ENCODE results near the gene YEATS2.
"Not testable (repeated sequence)": the region's sequence is repeated elsewhere in the genome, so short reads cannot be mapped to it uniquely, and the experiment has no call there.

YEATS2 gene

GRCh38 chr3:183697610-183698317 lies at the start of gene YEATS2:
TSS of gene YEATS2 (plus strand) at chr3:183697797. CDS start at chr3:183715163, 17,366 bp downstream.
- peak; percentile 80 to 95 (median 90) for DNase-seq

DNA sequence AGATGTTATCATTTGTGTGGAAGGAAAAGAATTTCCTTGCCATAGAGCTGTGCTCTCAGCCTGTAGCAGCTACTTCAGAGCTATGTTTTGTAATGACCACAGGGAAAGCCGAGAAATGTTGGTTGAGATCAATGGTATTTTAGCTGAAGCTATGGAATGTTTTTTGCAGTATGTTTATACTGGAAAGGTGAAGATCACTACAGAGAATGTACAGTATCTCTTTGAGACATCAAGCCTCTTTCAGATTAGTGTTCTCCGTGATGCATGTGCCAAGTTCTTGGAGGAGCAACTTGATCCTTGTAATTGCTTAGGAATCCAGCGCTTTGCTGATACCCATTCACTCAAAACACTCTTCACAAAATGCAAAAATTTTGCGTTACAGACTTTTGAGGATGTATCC lies 47.0 kb upstream of the YEATS2 start:
- DNase-seq, result no peak

GRCh38 chr3:183653209-183654064 lies 44.2 kb upstream of the YEATS2 start:
- DNase-seq, result peak; percentile 9 to 52 (median 35)

GRCh38 chr3:183654727-183655126 lies 42.9 kb upstream of the YEATS2 start:
- DNase-seq, result no peak

- DNase-seq, result no peak
Measured at GRCh38 chr3:183662099-183662498, 35.5 kb upstream of the YEATS2 start.

DNA sequence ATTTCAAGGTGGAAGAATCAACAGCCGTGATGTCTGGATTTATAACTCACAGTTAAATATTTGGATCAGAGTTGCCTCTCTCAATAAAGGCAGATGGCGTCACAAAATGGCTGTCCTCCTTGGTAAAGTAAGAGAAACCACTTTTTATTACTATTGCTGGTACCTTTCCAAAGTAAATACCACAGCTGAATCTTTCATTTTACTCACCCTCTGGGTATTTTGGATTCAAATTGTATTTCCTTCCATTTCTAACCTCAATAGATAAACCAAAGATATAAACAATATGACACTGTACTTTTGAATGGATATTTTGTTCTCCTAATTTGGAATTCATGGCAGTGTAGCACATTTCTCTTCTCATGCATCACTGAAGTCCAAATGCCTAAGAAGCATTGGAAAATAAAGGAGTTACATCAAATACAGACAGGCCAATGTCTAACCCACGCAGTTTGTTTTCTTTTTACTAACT lies 32.6 kb upstream of the YEATS2 start:
- DNase-seq, result no peak

DNA sequence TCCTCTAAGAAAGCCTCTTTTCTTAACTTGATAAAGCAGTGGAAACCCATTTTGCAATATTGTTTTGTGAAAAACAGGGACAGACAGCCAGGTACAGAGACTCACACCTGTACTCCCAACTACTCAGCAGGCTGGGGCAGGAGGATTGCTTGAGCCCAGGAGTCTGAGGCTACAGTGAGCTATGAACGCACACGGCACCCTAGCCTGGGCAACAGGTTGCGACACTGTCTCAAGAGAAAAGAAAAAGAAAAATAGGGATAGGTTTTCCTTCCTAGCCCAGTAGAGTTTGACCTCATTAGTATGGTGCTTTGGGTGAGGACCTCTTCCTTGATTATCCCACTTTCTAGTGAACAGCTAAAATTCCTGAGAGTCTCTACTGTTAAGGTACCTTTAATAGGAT lies 17.5 kb upstream of the YEATS2 start:
- DNase-seq, result no peak

DNA sequence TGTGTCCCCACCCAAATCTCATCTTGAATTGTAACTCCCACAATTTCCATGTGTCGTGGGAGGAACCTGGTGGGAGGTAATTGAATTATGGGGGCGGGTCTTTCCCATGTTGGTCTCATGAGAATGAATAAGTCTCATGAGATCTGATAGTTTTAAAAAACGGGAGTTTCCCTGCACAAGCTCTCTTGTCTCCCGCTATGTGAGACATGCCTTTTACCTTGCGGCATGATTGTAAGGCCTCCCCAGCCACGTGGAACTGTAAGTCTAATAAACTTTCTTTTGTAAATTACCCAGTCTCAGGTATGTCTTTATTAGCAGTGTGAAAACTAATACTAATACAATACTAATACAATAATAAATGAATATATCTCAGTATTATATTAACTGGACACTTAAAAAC lies 9.9 kb upstream of the YEATS2 start:
- DNase-seq, result no peak

- peak in 1 of 3 experiments; percentile 17 for DNase-seq
Measured at GRCh38 chr3:183688874-183689273, 8.7 kb upstream of the YEATS2 start.

GRCh38 chr3:183689621-183690020 lies 8.0 kb upstream of the YEATS2 start:
- DNase-seq, result not testable (repeated sequence)

GRCh38 chr3:183690402-183690995 lies 7.1 kb upstream of the YEATS2 start:
- DNase-seq, result no peak

DNA sequence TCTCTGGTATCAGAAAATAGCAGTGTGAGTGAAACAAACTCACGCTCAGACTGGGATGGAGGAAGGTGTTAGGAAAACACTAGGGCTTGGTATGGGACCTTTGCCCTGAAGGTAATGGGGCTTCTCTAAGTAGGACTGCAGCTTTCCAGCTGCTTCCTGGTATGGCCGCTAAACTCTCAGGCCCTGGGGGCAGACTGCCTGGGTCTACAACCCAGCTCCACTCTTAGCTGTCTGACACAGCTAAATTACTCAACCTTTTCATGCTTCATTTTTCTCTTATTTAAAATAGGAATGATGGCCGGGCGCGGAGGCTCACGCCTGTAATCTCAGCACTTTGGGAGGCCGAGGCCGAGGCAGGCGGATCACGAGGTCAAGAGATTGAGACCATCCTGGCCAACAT lies 5.2 kb upstream of the YEATS2 start:
- DNase-seq, result peak in 1 of 3 experiments; percentile 11

DNA sequence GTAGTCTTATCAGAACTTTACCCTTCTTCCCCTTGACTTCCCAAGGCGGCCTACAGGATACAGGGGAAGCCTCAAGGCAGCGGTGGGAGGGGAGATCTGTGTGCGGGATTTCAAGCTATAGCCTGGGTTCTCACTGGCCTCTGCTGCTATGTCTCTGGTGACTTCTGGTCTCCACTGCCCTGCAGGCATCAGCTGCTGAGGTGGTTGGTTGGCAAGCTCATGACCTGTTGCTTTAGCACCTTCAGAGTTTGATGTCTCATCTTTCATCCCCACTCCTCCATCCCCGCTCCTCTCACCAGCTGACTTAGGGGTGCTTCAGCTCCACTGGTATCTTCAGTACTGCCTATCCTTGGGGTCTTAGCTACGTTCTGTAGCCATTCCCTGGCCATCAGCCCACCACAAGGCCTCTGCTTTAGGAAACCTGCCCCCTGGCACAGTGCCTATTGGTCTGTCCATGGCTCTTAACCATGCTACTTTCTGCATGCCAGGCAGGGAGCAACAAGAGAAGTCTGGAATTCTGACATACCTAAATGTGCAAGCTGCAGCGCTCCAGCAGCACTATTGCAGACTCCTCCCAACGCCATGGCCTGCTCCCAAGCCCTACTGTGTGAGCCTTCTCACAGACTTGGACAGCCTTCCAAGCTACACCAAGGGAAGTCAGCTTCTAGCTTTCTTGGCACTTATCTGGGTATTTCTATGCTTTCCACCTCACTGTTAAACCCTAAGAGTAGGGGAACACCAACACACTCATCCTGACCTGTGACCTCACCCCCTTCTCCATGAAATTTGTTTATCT lies 1.8 kb upstream of the YEATS2 start:
- no peak for DNase-seq

- no peak for DNase-seq
Measured at GRCh38 chr3:183697123-183697609, 431 bp upstream of the YEATS2 start.

GRCh38 chr3:183698318-183698751 lies 738 bp downstream of the YEATS2 start:
- DNase-seq, result peak in 2 of 3 experiments; percentile 40 to 84

DNA sequence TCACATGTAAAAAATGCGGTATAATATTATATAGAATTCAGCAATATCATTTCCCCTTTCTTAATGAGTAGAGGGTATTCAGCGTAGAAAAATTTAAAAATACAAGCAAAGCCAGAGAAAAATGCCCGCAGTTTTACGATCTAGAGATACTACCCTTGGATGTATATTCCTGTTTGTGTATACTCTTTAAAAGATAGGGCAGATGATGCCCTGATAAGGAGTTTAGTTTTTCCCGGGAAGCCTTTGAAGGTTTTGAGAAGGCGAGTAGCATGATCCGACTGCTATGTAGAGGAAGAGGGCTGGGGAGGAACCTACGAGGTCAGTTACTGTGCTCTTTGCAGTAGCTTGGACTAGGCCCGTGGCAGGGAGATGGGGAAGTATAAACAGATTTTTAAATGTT lies 1.2 kb downstream of the YEATS2 start:
- peak in 2 of 3 experiments; percentile 28 to 61 for DNase-seq

- peak in 2 of 3 experiments; percentile 6 to 42 for DNase-seq
Measured at GRCh38 chr3:183699238-183699947, 1.8 kb downstream of the YEATS2 start.

- no peak for DNase-seq
Measured at GRCh38 chr3:183701744-183702143, 4.1 kb downstream of the YEATS2 start.

DNA sequence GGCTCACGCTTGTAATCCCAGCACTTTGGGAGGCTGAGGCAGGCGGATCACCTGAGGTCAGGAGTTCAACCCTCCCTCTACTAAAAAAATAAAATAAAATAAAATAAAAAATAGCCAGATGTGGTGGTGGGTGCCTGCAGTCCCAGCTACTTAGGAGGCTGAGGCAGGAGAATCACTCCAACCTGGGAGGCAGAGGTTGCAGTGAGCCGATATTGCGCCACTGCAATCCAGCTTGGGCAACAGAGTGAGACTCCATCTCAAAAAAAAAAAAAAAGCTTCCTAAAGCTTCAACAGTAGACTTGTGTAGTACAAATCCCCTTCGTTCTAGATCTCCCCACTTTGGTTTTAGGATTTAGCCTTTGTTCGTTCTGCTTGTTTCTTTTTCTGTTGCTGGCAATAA lies 6.3 kb downstream of the YEATS2 start:
- DNase-seq, result not testable (repeated sequence)

GRCh38 chr3:183710231-183710630 lies 12.6 kb downstream of the YEATS2 start:
- no peak for DNase-seq

DNA sequence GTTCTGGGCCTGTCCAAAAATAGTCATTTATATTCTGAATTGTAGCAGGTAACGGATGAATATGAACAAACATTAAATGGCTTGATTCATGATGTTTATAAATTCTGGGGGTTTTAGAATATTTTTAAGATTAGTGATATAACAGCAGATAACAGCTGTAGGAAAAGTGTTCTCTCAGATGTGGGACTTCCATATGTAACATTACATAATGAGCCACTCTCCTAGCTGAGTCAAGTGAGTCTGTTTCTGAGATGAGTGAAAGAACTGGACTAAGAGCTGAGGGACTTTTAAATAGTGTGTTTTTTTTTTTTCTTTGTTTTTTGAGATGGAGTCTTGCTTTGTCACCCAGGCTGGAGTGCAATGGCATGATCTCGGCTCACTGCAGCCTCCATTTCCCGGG lies 13.9 kb downstream of the YEATS2 start:
- DNase-seq, result no peak

DNA sequence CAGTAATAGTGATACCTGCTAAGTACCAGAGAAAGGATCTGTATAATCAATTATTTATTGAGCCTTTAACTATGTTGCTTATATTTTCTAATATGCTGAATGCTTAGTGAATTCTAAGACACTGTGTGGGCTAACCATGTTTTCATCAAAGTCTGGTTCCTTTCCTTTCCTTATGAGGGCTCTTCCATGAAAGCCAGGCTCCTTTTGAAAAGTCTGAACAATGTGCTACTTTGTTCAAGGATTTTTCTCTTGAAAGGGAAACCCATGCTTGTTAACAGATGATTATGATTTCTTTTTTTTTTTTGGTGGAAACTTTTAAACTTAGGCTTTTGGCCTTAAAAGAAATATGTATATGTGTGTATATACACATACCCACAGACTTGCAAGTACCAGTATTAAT lies 17.0 kb downstream of the YEATS2 start:
- DNase-seq, result no peak

All from NCI-H1417 (cell line).